Vagina (tissue), 2 donors: ENCODE data around the gene SLC2A6. TPM values are rescaled to one million over a fixed set of nuclear protein-coding genes. Genes with fewer than 3 reads are reported as not detected.

Source experiments
- DNase-seq, 2 donors: peaks; one replicate each; pipeline ENCODE4 v3.0.0-alpha.2; 2017; ENCODE audit errors: extremely low spot score in 2 of 2
- H3K27ac ChIP-seq: fragments of 200-600 bp; sonication (generic); one replicate; pipeline ENCODE4 v1.5.1; 2019
- H3K27me3 ChIP-seq: fragments of 200-600 bp; sonication (generic); one replicate; pipeline ENCODE4 v1.5.1; 2019
- H3K36me3 ChIP-seq, 2 donors: fragments of 200-600 bp; sonication (generic); one replicate each; pipeline ENCODE4 v1.5.1; 2017 to 2019
- H3K4me1 ChIP-seq: fragments of 200-600 bp; sonication (generic); one replicate; pipeline ENCODE4 v1.5.1; 2019
- H3K4me3 ChIP-seq, 2 donors: fragments of 200-600 bp; sonication (generic); 1 replicate in 1 of 2; 2 replicates in 1 of 2; pipeline ENCODE4 v1.5.1; 2016 to 2019
- H3K9me3 ChIP-seq: fragments of 200-600 bp; sonication (generic); one replicate; pipeline ENCODE4 v1.5.1; 2019
- POLR2A ChIP-seq, 2 donors: fragments of 450-650 bp; IDR thresholded peaks; one replicate each; pipeline ENCODE4 v1.6.1; 2017; ENCODE audit warnings: antibody characterized with exemption in 2 of 2, mild to moderate bottlenecking in 2 of 2, moderate library complexity in 2 of 2
- POLR2AphosphoS5 ChIP-seq, 2 donors: sonication (generic); formaldehyde crosslinking; IDR thresholded peaks; one replicate each; pipeline ENCODE4 v1.9.0; 2017; ENCODE audit warnings: antibody characterized with exemption in 2 of 2, mild to moderate bottlenecking in 2 of 2, low read depth in 1 of 2; ENCODE audit not compliant: insufficient read depth in 1 of 2
- intact Hi-C: fragments of 100-400 bp; cut with DNase I; formaldehyde crosslinking; loops from one replicate; pipeline ENCODE4 v1.15.1; 2023
- total RNA-seq: library from RNA; depleted of rRNA; stranded (reverse); fragments of >200 nt; gene quantifications from one replicate; pipeline ENCODE4 v1.2.3, GENCODE V29; 2016
- TF ChIP-seq, protein P1 (sequence below), 3 experiments: fragments of 450-650 bp in 2 of 3; fragments of 200-600 bp in 1 of 3; sonication (generic) in 1 of 3; IDR thresholded peaks; one replicate each; pipeline ENCODE4 v1.5.1; 2017 to 2019; ENCODE audit warnings: antibody characterized with exemption in 3 of 3, mild to moderate bottlenecking in 2 of 3, moderate library complexity in 2 of 3

Gene SLC2A6
- total RNA-seq, 1 donor from 2014 or later, result 3.7 TPM

DNA sequence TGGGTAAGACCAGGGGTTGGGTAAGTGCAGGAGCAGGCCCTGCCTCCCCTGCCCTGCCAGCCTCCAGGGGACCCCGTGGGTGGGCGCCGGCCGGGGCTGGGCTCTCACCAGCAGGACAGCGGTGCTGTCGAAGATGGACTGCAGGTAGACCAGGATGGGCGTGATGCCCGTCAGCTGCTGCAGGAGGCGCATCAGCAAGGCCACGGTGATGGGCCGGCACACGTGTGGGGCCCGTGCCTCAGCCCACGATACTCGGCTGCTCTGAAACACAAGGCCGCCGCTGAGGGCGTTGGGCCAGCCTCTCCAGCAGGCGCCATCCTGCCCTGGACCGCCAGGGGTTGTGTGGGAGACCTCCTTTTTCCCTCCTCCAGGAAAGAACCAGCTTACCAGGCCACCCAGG lies 4.0 kb downstream of the SLC2A6 start:
- H3K9me3 ChIP-seq, result no peaks in the 10 kb centered on the region
- H3K4me1 ChIP-seq, result peaks cover 15% of the 10 kb centered on the region
- intact Hi-C loops, result no loop called here
- no peak for DNase-seq
- H3K27me3 ChIP-seq, result no peaks in the 10 kb centered on the region
- no peak for TF ChIP-seq POLR2A (IDR thresholded peaks at IDR 0.05)
- TF ChIP-seq, protein P1, sequence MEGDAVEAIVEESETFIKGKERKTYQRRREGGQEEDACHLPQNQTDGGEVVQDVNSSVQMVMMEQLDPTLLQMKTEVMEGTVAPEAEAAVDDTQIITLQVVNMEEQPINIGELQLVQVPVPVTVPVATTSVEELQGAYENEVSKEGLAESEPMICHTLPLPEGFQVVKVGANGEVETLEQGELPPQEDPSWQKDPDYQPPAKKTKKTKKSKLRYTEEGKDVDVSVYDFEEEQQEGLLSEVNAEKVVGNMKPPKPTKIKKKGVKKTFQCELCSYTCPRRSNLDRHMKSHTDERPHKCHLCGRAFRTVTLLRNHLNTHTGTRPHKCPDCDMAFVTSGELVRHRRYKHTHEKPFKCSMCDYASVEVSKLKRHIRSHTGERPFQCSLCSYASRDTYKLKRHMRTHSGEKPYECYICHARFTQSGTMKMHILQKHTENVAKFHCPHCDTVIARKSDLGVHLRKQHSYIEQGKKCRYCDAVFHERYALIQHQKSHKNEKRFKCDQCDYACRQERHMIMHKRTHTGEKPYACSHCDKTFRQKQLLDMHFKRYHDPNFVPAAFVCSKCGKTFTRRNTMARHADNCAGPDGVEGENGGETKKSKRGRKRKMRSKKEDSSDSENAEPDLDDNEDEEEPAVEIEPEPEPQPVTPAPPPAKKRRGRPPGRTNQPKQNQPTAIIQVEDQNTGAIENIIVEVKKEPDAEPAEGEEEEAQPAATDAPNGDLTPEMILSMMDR (IDR thresholded peaks at IDR 0.05), result no peak
- TF ChIP-seq POLR2AphosphoS5 (IDR thresholded peaks at IDR 0.05; ENCODE audit: insufficient read depth in 1 of 2, low read depth in 1 of 2), result no peak
- no peaks in the 10 kb centered on the region for H3K36me3 ChIP-seq
- H3K27ac ChIP-seq, result no peak overlapping the region
- H3K4me3 ChIP-seq, result no peak overlapping the region

DNA sequence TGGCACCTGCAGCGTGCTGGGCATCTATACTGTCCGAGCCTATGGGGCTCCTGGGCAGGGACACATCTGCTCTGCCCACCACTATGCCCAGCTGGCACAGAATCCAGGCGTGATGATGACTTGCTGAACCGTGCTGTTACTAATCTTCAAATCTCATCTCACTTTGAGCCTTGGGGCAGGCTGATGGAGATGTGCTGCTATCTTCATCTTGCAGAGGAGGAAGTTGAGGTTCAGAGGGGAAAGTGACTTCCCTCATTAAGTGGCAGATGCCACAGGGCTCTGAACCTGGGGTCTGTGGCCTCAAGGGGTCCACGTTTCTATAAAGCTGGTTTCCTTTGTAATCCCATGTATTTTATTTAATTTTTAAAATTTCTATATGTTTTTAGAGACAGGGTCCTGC lies 4.7 kb downstream of the SLC2A6 start:
- no peaks in the 10 kb centered on the region for H3K27me3 ChIP-seq

DNA sequence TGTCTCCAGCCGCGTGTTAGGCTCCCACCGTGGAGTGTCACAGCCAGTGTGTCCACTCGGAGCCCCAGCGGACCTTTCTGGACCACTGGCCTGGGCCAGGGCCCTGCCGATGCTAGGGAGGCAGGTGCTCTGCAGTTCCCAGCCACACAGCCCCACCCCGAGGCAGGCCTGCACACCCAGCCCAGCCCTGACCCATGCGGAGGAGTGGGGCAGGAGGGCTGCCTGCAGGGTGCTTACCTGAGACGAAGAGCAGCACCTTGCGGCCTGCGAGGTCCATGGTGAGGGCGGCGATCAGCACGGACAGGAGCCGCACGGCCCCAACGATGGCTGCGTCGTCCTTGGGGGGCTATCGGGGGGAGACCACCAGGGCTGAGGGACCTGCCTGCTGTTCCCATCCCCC lies 5.2 kb downstream of the SLC2A6 start:
- TF ChIP-seq POLR2AphosphoS5 (IDR thresholded peaks at IDR 0.05; ENCODE audit: insufficient read depth in 1 of 2, low read depth in 1 of 2) (no peak), POLR2A (IDR thresholded peaks at IDR 0.05) (no peak)
- TF ChIP-seq, protein P1 (IDR thresholded peaks at IDR 0.05), result no peak
- Histone ChIP-seq H3K4me1 (peaks cover 7% of the 10 kb centered on the region), H3K27me3 (no peaks in the 10 kb centered on the region), H3K27ac (no peak overlapping the region), H3K4me3 (no peak overlapping the region), H3K9me3 (no peaks in the 10 kb centered on the region), H3K36me3 (peaks cover 0 to 3% of the 10 kb centered on the region in 2 donors)
- intact Hi-C loops, result no loop called here
- DNase-seq, result no peak

More for the DNA sequence above, 4.7 kb downstream of the SLC2A6 start:
- no peak overlapping the region for H3K4me3 ChIP-seq
- H3K36me3 ChIP-seq, result no peaks in the 10 kb centered on the region
- H3K27ac ChIP-seq, result no peak overlapping the region
- DNase-seq, result no peak
- no peaks in the 10 kb centered on the region for H3K9me3 ChIP-seq
- TF ChIP-seq POLR2AphosphoS5 (IDR thresholded peaks at IDR 0.05; ENCODE audit: insufficient read depth in 1 of 2, low read depth in 1 of 2), result no peak
- TF ChIP-seq, protein P1 (IDR thresholded peaks at IDR 0.05), result no peak
- peaks cover 8% of the 10 kb centered on the region for H3K4me1 ChIP-seq
- intact Hi-C loops, result no loop called here

DNA sequence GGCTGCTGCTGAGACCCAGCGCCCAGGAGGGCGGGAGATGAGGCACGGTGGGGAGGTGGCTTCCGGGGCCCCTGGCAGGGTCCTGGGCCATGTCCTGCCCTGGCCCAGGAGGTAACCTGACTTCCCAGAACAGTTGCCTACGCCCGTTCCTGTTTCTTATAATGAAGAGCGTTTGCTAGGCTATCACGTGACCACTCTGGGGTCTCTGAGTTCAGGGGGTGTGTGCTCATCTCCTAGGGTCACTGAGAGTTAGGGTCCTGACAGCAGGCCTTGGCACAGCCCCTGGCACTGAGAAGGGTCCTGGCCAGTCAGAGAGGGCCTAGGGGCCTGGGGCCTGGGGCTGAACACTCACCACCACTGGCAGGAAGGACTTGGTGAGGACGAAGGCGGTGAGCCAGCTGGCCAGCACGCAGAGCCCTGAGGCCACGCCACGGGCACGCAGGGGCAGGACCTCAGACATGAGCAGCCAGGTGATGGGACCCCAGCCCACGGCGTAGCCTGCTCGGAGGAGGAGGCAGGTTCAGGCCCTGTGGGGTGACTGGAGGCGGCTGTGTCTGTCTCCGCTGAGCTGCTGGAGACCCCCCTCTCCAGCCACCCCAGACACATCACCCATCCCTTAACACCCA lies 6.0 kb downstream of the SLC2A6 start:
- H3K9me3 ChIP-seq, result no peaks in the 10 kb centered on the region
- no peaks in the 10 kb centered on the region for H3K4me1 ChIP-seq
- H3K27ac ChIP-seq, result no peak overlapping the region
- no peak for DNase-seq
- H3K27me3 ChIP-seq, result no peaks in the 10 kb centered on the region
- intact Hi-C loops, result no loop called here
- no peak for TF ChIP-seq POLR2AphosphoS5 (IDR thresholded peaks at IDR 0.05; ENCODE audit: insufficient read depth in 1 of 2, low read depth in 1 of 2)
- no peak overlapping the region for H3K4me3 ChIP-seq
- peaks cover 0 to 8% of the 10 kb centered on the region in 2 donors for H3K36me3 ChIP-seq

DNA sequence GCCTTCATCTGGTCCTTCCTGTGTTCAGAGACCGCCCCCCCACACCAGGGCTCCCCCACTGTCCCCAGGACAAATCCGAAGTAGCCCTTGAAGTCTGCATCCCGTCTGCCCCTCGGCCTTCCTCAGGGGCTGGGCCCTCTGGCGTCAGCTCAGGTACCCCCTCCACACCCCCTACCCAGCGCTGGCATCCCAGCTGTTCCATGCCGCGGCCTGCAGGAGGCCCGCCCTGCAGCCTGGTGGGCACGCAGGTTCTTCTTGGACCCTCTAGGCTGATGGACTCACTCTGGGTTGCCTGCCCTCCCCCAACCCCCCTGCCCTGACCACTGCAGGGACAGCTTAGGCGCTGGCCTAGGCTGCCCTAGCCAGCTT lies 6.6 kb downstream of the SLC2A6 start:
- Histone ChIP-seq H3K4me3 (no peak overlapping the region), H3K4me1 (no peaks in the 10 kb centered on the region), H3K9me3 (no peaks in the 10 kb centered on the region), H3K27me3 (no peaks in the 10 kb centered on the region), H3K36me3 (peaks cover 0 to 8% of the 10 kb centered on the region in 2 donors), H3K27ac (no peak overlapping the region)
- TF ChIP-seq, protein P1 (IDR thresholded peaks at IDR 0.05), result no peak
- TF ChIP-seq POLR2A (IDR thresholded peaks at IDR 0.05), result no peak
- TF ChIP-seq POLR2AphosphoS5 (IDR thresholded peaks at IDR 0.05; ENCODE audit: insufficient read depth in 1 of 2, low read depth in 1 of 2), result no peak
- no peak for DNase-seq
- intact Hi-C loops, result no loop called here
